Measurements from ENCODE around the gene CAVIN1.

Gene CAVIN1

GRCh38 chr17:42386777-42387657 lies 36.0 kb downstream of the CAVIN1 start:
- no peak for TF ChIP-seq CTCF (IDR thresholded peaks at IDR 0.05; ENCODE audit: insufficient read depth, low read depth, low read length, missing control alignments)
- H3K4me3 ChIP-seq (ENCODE audit: low read length) = peak overlapping the region; percentile 77
- peak; percentile 65 for DNase-seq (ENCODE audit: low read depth)

GRCh38 chr17:42381898-42382297 lies 41.2 kb downstream of the CAVIN1 start:
- H3K4me3 ChIP-seq (ENCODE audit: low read length) = no peak overlapping the region
- DNase-seq (ENCODE audit: low read depth) = no peak
- TF ChIP-seq CTCF (IDR thresholded peaks at IDR 0.05; ENCODE audit: insufficient read depth, low read depth, low read length, missing control alignments) = no peak

GRCh38 chr17:42380935-42381334 lies 42.1 kb downstream of the CAVIN1 start:
- no peak for TF ChIP-seq CTCF (IDR thresholded peaks at IDR 0.05; ENCODE audit: insufficient read depth, low read depth, low read length, missing control alignments)
- no peak overlapping the region for H3K4me3 ChIP-seq (ENCODE audit: low read length)

GRCh38 chr17:42378959-42379594 lies 44.0 kb downstream of the CAVIN1 start:
- peak; percentile 74 for DNase-seq (ENCODE audit: low read depth)
- no peak for TF ChIP-seq CTCF (IDR thresholded peaks at IDR 0.05; ENCODE audit: insufficient read depth, low read depth, low read length, missing control alignments)
- H3K4me3 ChIP-seq (ENCODE audit: low read length) = peak overlapping the region; percentile 27

More at GRCh38 chr17:42380935-42381334, 42.1 kb downstream of the CAVIN1 start:
- DNase-seq (ENCODE audit: low read depth) = no peak

GRCh38 chr17:42378359-42378958 lies 44.6 kb downstream of the CAVIN1 start:
- no peak for TF ChIP-seq CTCF (IDR thresholded peaks at IDR 0.05; ENCODE audit: insufficient read depth, low read depth, low read length, missing control alignments)
- DNase-seq (ENCODE audit: low read depth) = no peak
- peak overlapping the region; percentile 27 for H3K4me3 ChIP-seq (ENCODE audit: low read length)

- no peak for TF ChIP-seq CTCF (IDR thresholded peaks at IDR 0.05; ENCODE audit: insufficient read depth, low read depth, low read length, missing control alignments)
- no peak for DNase-seq (ENCODE audit: low read depth)
- no peak overlapping the region for H3K4me3 ChIP-seq (ENCODE audit: low read length)
Observed at GRCh38 chr17:42373896-42374295, 49.2 kb downstream of the CAVIN1 start.

Measured in epithelial cell of esophagus (primary cell).